GM12872 (cell line): Measurements from ENCODE around the gene UIMC1.

Experiments
- TF ChIP-seq, protein P1 (sequence below): IDR thresholded peaks from 3 replicates; pipeline ENCODE4 v1.5.1; 2011; ENCODE audit warnings: low read depth, mild to moderate bottlenecking, low read length, moderate library complexity; ENCODE audit not compliant: insufficient read depth

Gene UIMC1

DNA sequence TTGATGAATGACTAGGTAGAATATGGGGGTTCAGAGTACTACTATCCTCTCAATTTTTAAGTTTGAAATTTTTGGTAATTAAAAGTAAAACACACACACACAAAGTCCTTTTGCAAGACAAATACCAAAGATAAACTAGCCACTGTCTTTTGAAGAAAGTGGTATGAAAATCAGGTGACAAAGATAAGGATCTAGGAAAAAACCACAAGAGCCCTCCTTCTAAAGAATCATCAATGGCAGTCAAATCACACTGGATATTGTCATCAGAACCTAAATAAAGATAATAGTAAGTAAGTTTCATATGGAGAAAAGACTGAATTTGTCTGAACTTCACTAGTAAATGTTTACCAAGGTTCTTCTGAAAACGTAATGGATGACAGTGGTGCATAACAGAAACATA, 76.9 kb downstream of the UIMC1 start:
- TF ChIP-seq, protein P1, sequence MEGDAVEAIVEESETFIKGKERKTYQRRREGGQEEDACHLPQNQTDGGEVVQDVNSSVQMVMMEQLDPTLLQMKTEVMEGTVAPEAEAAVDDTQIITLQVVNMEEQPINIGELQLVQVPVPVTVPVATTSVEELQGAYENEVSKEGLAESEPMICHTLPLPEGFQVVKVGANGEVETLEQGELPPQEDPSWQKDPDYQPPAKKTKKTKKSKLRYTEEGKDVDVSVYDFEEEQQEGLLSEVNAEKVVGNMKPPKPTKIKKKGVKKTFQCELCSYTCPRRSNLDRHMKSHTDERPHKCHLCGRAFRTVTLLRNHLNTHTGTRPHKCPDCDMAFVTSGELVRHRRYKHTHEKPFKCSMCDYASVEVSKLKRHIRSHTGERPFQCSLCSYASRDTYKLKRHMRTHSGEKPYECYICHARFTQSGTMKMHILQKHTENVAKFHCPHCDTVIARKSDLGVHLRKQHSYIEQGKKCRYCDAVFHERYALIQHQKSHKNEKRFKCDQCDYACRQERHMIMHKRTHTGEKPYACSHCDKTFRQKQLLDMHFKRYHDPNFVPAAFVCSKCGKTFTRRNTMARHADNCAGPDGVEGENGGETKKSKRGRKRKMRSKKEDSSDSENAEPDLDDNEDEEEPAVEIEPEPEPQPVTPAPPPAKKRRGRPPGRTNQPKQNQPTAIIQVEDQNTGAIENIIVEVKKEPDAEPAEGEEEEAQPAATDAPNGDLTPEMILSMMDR: no peak

DNA sequence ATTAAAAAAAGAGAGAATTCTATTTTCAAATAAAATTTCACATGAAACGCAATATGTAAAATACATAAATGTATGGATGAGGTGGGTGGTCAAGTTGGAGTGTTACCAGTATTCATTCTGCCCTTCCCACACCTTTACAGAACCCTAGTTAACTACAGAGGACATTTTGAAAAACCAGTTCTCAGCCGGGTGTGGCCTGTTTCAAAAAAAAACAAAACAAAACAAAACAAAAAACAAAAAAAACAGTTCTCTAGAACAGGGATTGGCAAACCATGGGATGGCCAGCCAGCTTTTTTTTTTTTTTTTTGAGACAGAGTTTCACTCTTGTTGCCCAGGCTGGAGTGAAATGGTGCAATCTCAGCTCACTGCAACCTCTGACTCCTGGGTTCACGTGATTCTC, 79.0 kb downstream of the UIMC1 start:
- TF ChIP-seq, protein P1: no peak

DNA sequence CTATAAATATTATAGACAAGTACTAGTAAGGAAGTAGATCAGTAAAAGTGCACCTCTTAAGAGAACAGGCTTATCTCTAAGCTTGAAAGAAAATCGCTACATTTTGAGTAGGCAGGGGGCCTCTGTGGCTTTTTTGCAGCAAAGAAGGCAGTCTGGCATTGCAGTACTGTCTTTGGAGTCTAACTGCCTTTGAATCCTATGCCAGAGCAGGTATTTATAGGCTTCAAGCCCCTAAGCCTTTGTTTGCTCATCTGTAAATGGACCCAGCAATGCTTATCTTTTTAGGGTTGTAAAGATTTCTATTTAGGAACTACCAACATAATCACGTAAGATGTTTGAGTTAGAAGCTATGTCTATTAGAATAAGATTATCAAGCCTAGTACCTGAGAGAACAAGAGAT, 83.8 kb downstream of the UIMC1 start:
- TF ChIP-seq, protein P1: no peak

DNA sequence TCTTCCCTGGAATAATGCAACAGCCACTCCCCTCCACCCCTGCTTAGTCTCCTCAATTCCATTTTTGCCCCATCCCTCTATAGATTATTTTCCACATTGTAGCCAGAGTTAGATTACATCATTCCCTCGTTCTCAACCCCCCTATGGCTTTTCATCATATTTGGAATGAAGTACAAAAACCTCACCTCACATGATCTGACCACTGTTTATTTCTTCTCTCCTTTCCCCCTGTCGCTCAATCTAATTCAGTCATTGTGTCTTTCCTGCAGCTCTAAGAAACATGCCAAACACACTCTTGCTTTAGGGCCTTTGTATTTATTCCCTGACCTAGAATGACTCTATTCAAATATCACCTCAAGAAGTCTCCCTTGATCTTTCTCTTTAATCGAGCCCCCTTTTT, 84.9 kb downstream of the UIMC1 start:
- TF ChIP-seq, protein P1: no peak

- TF ChIP-seq, protein P1: no peak
Observed at GRCh38 chr5:176918613-176919012, 88.0 kb downstream of the UIMC1 start.

DNA sequence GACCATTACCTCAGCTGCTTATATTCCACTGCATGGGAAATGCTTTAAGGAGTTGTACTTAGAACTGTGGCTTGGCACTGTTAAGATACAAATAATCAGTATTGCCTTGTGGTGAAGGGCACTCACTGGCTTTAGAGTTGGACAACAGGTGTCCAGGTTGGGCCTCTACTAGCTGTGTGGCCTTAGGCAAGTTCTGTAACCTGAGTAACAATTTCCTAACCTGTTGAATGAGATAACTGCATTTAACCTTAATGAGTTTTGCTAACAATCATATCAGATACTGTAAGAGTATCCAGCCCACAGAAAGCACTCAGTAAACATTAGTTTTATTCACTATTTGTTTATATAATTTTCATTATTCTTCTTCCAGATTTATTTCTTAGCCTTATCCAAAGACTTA, 90.2 kb downstream of the UIMC1 start:
- TF ChIP-seq, protein P1: no peak

DNA sequence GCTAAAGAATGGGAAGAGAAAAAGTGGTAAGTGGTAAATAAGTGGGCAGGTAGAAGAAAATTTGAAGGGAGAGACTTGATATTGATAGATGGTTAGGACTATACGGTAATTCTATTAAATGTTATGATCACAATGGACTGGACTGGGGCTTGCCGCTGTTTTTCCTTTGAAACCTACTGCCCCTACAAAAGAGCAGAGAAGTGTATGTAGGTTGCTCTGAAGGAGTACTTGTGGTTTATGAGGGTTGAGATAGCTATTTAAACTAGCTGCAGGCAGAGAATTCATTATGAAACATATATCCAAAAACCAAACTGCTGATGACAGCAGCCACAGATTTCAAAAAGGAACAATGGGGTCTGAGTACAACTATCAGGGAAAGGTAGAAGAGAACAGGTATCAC, 90.7 kb downstream of the UIMC1 start:
- TF ChIP-seq, protein P1: no peak

GRCh38 chr5:176912115-176912514, 94.5 kb downstream of the UIMC1 start:
- TF ChIP-seq, protein P1: no peak
